Measurements from ENCODE around the gene UBE2U. TPM values are rescaled to one million over a fixed set of nuclear protein-coding genes. Genes with fewer than 3 reads are reported as not detected.

The UBE2U gene
- total RNA-seq, 1 experiment from 2014 or later: not detected

DNA sequence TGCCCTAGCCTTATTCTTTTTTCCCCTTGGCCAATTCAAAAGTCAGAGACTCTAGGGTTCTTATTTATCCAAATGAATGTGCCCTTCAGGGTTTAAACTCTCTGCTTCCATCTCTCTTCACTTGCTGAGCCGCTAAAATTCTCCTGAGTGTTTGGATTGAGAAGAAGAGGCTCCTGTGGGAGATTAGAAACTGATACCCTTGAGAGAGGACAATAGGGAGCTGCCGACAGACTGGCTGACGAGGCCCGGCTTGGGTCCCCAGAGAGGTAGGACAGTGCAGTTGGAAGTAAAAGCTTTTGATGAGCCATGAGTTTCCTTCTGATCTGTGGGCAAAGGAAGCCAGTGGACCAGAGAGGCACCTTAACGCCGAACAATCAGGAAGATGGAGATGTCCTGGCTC, 41.3 kb upstream of the UBE2U start:
- Mint-ChIP-seq H3K4me3 (no peak overlapping the region), H3K9me3 (peaks cover under 1% of the 10 kb centered on the region; the same call in 1 of the 2 replicates), H3K36me3 (peaks cover 35% of the 10 kb centered on the region), H3K4me1 (no peaks in the 10 kb centered on the region), H3K27me3 (ENCODE audit: low read depth) (no peaks in the 10 kb centered on the region), H3K27ac (no peak overlapping the region)
- no peak for TF ChIP-seq NFYB (CRISPR knock-in tag; conservative IDR thresholded peaks at IDR 0.05; ENCODE audit: low read depth)
- TF ChIP-seq, protein P1, sequence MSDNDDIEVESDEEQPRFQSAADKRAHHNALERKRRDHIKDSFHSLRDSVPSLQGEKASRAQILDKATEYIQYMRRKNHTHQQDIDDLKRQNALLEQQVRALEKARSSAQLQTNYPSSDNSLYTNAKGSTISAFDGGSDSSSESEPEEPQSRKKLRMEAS (CRISPR knock-in tag; IDR thresholded peaks at IDR 0.05): no peak
- TF ChIP-seq, protein P2, sequence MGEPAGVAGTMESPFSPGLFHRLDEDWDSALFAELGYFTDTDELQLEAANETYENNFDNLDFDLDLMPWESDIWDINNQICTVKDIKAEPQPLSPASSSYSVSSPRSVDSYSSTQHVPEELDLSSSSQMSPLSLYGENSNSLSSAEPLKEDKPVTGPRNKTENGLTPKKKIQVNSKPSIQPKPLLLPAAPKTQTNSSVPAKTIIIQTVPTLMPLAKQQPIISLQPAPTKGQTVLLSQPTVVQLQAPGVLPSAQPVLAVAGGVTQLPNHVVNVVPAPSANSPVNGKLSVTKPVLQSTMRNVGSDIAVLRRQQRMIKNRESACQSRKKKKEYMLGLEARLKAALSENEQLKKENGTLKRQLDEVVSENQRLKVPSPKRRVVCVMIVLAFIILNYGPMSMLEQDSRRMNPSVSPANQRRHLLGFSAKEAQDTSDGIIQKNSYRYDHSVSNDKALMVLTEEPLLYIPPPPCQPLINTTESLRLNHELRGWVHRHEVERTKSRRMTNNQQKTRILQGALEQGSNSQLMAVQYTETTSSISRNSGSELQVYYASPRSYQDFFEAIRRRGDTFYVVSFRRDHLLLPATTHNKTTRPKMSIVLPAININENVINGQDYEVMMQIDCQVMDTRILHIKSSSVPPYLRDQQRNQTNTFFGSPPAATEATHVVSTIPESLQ (CRISPR knock-in tag; IDR thresholded peaks at IDR 0.05): no peak
- TF ChIP-seq, protein P3, sequence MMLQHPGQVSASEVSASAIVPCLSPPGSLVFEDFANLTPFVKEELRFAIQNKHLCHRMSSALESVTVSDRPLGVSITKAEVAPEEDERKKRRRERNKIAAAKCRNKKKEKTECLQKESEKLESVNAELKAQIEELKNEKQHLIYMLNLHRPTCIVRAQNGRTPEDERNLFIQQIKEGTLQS (CRISPR knock-in tag; conservative IDR thresholded peaks at IDR 0.05): no peak
- POLR2A ChIA-PET: no interaction called here
- DNase-seq (ENCODE audit: low spot score) (no peak), ATAC-seq (no peak)
- CTCF ChIA-PET: no interaction called here

DNA sequence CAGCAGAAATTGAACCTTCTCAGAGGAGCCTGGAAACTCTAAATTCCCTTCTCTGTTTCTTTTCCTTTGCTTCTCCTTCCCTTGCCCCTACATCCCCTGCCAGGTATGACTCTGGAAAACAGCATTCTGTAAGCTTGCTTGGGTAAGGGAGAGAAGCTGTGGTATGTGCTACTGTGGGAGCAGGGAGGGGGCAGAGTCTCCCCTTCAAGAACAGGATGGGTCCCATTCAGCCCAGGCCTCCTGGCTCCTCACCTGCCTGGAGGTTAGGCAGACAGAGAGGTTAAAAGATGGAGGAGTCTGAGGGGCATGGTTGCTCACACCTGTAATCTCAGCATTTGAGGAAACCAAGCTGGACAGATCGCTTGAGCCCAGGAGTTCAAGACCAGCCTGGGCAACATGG, 40.6 kb upstream of the UBE2U start:
- H3K27me3 Mint-ChIP-seq (ENCODE audit: low read depth): no peaks in the 10 kb centered on the region
- H3K36me3 Mint-ChIP-seq: peaks cover 41% of the 10 kb centered on the region
- H3K4me3 Mint-ChIP-seq: no peak overlapping the region
- TF ChIP-seq ZNF232 (CRISPR knock-in tag; IDR thresholded peaks at IDR 0.05): no peak
- TF ChIP-seq GRHL2 (CRISPR knock-in tag; IDR thresholded peaks at IDR 0.05; ENCODE audit: insufficient replicate concordance, severe bottlenecking): no peak
- TF ChIP-seq, protein P4, sequence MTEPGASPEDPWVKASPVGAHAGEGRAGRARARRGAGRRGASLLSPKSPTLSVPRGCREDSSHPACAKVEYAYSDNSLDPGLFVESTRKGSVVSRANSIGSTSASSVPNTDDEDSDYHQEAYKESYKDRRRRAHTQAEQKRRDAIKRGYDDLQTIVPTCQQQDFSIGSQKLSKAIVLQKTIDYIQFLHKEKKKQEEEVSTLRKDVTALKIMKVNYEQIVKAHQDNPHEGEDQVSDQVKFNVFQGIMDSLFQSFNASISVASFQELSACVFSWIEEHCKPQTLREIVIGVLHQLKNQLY (CRISPR knock-in tag; IDR thresholded peaks at IDR 0.05): no peak
- TF ChIP-seq ZNF423 (CRISPR knock-in tag; IDR thresholded peaks at IDR 0.05): no peak
- ChIA-PET POLR2A (no interaction called here), CTCF (interaction anchor here (0.9 to 2.5 kb wide), 9 partner anchors 9 to 488 kb away, joined by 3 to 29 read pairs (median 4); no protein-coding TSS in a partner anchor)
- H3K9me3 Mint-ChIP-seq: peaks cover 7% of the 10 kb centered on the region
- H3K27ac Mint-ChIP-seq: no peak overlapping the region
- ATAC-seq: no peak
- H3K4me1 Mint-ChIP-seq: no peaks in the 10 kb centered on the region
- DNase-seq (ENCODE audit: low spot score): no peak

DNA sequence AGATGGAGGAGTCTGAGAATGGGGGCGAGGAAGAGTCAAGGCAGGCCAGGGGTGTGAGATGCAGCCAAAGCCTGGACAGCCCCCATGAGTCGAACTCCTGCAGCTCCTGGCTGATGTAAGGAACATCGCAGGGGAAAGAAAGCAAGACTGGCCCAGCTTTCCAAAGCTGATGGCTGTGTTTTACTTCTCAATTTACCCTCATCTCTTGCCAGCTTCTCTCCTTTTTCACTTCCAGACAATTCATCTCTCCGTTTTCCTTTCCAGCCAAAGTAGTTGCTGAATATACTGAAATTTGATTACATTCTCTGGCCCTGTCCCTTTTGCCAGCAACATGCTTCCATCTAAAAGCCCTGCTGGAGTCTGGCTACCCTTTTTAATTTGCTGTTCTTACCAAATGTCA, 40.0 kb upstream of the UBE2U start:
- H3K4me3 Mint-ChIP-seq: no peak overlapping the region
- H3K9me3 Mint-ChIP-seq: peaks cover 14% of the 10 kb centered on the region
- H3K36me3 Mint-ChIP-seq: peaks cover 48% of the 10 kb centered on the region
- ChIA-PET CTCF (interaction anchor here (0.6 to 2.5 kb wide), 26 partner anchors 8 to 501 kb away, joined by 3 to 29 read pairs (median 4); no protein-coding TSS in a partner anchor), POLR2A (interaction anchor here (1.1 kb wide), 1 partner anchor 315 kb away, joined by 3 read pairs; no protein-coding TSS in a partner anchor)
- H3K4me1 Mint-ChIP-seq: no peaks in the 10 kb centered on the region
- peak overlapping the region; percentile 1 for H3K27ac Mint-ChIP-seq
- DNase-seq (ENCODE audit: low spot score) (no peak), ATAC-seq (no peak)
- H3K27me3 Mint-ChIP-seq (ENCODE audit: low read depth): no peaks in the 10 kb centered on the region
- TF ChIP-seq ZNF423 (CRISPR knock-in tag; IDR thresholded peaks at IDR 0.05): no peak
- no peak for TF ChIP-seq TCF7 (CRISPR knock-in tag; IDR thresholded peaks at IDR 0.05; ENCODE audit: low read depth)
- TF ChIP-seq, protein P5, sequence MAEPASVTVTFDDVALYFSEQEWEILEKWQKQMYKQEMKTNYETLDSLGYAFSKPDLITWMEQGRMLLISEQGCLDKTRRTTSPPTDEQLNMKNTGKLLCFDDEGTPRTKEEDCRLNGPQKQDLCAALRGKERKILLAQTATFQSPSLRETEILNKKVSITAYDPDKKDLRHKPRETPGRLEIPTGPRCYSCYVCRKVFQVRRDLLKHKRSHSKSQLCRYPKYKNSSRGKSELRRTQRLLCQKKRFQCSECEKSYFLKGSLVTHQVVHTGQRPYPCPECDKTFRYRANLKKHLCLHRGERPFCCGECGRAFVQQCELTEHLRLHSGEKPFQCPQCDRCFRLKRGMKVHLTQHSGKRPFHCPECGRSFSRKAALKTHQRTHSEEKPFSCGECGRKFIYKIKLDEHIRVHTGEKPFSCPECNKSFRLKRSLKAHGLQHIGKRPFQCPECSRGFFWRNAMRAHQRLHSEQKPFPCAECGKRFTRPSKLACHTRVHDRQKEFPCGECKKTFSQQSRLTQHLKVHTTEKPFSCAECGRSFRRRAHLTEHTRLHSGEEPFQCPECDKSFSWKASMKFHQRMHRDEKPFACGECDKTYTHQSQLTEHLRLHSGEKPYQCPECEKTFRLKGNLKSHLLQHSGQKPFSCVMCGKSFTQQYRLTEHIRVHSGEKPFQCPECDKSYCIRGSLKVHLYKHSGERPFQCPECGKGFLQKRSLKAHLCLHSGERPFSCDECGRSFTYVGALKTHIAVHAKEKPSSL (CRISPR knock-in tag; conservative IDR thresholded peaks at IDR 0.05): no peak
- no peak for TF ChIP-seq JAZF1 (CRISPR knock-in tag; IDR thresholded peaks at IDR 0.05)
- TF ChIP-seq, protein P6, sequence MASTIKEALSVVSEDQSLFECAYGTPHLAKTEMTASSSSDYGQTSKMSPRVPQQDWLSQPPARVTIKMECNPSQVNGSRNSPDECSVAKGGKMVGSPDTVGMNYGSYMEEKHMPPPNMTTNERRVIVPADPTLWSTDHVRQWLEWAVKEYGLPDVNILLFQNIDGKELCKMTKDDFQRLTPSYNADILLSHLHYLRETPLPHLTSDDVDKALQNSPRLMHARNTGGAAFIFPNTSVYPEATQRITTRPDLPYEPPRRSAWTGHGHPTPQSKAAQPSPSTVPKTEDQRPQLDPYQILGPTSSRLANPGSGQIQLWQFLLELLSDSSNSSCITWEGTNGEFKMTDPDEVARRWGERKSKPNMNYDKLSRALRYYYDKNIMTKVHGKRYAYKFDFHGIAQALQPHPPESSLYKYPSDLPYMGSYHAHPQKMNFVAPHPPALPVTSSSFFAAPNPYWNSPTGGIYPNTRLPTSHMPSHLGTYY (CRISPR knock-in tag; IDR thresholded peaks at IDR 0.05): no peak
- no peak for TF ChIP-seq ZNF121 (CRISPR knock-in tag; IDR thresholded peaks at IDR 0.05)
- TF ChIP-seq, protein P7, sequence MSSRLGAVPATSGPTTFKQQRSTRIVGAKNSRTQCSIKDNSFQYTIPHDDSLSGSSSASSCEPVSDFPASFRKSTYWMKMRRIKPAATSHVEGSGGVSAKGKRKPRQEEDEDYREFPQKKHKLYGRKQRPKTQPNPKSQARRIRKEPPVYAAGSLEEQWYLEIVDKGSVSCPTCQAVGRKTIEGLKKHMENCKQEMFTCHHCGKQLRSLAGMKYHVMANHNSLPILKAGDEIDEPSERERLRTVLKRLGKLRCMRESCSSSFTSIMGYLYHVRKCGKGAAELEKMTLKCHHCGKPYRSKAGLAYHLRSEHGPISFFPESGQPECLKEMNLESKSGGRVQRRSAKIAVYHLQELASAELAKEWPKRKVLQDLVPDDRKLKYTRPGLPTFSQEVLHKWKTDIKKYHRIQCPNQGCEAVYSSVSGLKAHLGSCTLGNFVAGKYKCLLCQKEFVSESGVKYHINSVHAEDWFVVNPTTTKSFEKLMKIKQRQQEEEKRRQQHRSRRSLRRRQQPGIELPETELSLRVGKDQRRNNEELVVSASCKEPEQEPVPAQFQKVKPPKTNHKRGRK (CRISPR knock-in tag; IDR thresholded peaks at IDR 0.05; ENCODE audit: borderline replicate concordance): no peak
- no peak for TF ChIP-seq CREB1 (CRISPR knock-in tag; IDR thresholded peaks at IDR 0.05)
- no peak for TF ChIP-seq CREM (CRISPR knock-in tag; IDR thresholded peaks at IDR 0.05)
- no peak for TF ChIP-seq HMGA2 (CRISPR knock-in tag; IDR thresholded peaks at IDR 0.05)
- TF ChIP-seq, protein P8, sequence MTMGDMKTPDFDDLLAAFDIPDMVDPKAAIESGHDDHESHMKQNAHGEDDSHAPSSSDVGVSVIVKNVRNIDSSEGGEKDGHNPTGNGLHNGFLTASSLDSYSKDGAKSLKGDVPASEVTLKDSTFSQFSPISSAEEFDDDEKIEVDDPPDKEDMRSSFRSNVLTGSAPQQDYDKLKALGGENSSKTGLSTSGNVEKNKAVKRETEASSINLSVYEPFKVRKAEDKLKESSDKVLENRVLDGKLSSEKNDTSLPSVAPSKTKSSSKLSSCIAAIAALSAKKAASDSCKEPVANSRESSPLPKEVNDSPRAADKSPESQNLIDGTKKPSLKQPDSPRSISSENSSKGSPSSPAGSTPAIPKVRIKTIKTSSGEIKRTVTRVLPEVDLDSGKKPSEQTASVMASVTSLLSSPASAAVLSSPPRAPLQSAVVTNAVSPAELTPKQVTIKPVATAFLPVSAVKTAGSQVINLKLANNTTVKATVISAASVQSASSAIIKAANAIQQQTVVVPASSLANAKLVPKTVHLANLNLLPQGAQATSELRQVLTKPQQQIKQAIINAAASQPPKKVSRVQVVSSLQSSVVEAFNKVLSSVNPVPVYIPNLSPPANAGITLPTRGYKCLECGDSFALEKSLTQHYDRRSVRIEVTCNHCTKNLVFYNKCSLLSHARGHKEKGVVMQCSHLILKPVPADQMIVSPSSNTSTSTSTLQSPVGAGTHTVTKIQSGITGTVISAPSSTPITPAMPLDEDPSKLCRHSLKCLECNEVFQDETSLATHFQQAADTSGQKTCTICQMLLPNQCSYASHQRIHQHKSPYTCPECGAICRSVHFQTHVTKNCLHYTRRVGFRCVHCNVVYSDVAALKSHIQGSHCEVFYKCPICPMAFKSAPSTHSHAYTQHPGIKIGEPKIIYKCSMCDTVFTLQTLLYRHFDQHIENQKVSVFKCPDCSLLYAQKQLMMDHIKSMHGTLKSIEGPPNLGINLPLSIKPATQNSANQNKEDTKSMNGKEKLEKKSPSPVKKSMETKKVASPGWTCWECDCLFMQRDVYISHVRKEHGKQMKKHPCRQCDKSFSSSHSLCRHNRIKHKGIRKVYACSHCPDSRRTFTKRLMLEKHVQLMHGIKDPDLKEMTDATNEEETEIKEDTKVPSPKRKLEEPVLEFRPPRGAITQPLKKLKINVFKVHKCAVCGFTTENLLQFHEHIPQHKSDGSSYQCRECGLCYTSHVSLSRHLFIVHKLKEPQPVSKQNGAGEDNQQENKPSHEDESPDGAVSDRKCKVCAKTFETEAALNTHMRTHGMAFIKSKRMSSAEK (CRISPR knock-in tag; IDR thresholded peaks at IDR 0.05; ENCODE audit: borderline replicate concordance): no peak
- no peak for TF ChIP-seq NFYB (CRISPR knock-in tag; conservative IDR thresholded peaks at IDR 0.05; ENCODE audit: low read depth)
- no peak for TF ChIP-seq NFATC4 (CRISPR knock-in tag; IDR thresholded peaks at IDR 0.05)
